ENCODE data around the gene ZNF385D.

The ZNF385D gene

GRCh38 chr3:21705769-21706168 is 45.2 kb downstream of the ZNF385D start:
- no peak for DNase-seq (ENCODE audit: extremely low spot score)
- CTCF ChIA-PET, result no interaction called here
- POLR2A ChIA-PET, result no interaction called here
- TF ChIP-seq CTCF (IDR thresholded peaks at IDR 0.05; ENCODE audit: control extremely low read depth, extremely low read depth, low read depth, missing control alignments), result no peak

- TF ChIP-seq CTCF (IDR thresholded peaks at IDR 0.05; ENCODE audit: control extremely low read depth, extremely low read depth, low read depth, missing control alignments), result no peak
- ChIA-PET CTCF (interaction anchor here (0.8 to 1.4 kb wide), 2 partner anchors 11 to 15 kb away, joined by 3 to 4 read pairs; no protein-coding TSS in a partner anchor), POLR2A (no interaction called here)
- DNase-seq (ENCODE audit: extremely low spot score), result no peak
Measured at GRCh38 chr3:21704796-21705195, 46.2 kb downstream of the ZNF385D start.

- POLR2A ChIA-PET, result no interaction called here
- CTCF ChIA-PET, result interaction anchor here (1.1 kb wide), 1 partner anchor 22 kb away, joined by 4 read pairs; no protein-coding TSS in a partner anchor
- no peak for TF ChIP-seq CTCF (IDR thresholded peaks at IDR 0.05; ENCODE audit: control extremely low read depth, extremely low read depth, low read depth, missing control alignments)
Measured at GRCh38 chr3:21703291-21703690, 47.7 kb downstream of the ZNF385D start.

GRCh38 chr3:21697707-21698106 is 53.3 kb downstream of the ZNF385D start:
- CTCF ChIA-PET, result no interaction called here
- POLR2A ChIA-PET, result no interaction called here
- no peak for TF ChIP-seq CTCF (IDR thresholded peaks at IDR 0.05; ENCODE audit: control extremely low read depth, extremely low read depth, low read depth, missing control alignments)
- DNase-seq (ENCODE audit: extremely low spot score), result no peak

More at GRCh38 chr3:21703291-21703690, 47.7 kb downstream of the ZNF385D start:
- no peak for DNase-seq (ENCODE audit: extremely low spot score)

- ChIA-PET POLR2A (no interaction called here), CTCF (no interaction called here)
- no peak for DNase-seq (ENCODE audit: extremely low spot score)
- no peak for TF ChIP-seq CTCF (IDR thresholded peaks at IDR 0.05; ENCODE audit: control extremely low read depth, extremely low read depth, low read depth, missing control alignments)
Measured at GRCh38 chr3:21694506-21694905, 56.5 kb downstream of the ZNF385D start.

GRCh38 chr3:21691036-21691435 is 60.0 kb downstream of the ZNF385D start:
- CTCF ChIA-PET, result no interaction called here
- TF ChIP-seq CTCF (IDR thresholded peaks at IDR 0.05; ENCODE audit: control extremely low read depth, extremely low read depth, low read depth, missing control alignments), result no peak
- POLR2A ChIA-PET, result no interaction called here

GRCh38 chr3:21682206-21682605 is 68.8 kb downstream of the ZNF385D start:
- POLR2A ChIA-PET, result no interaction called here
- CTCF ChIA-PET, result interaction anchor here (2.1 kb wide), 1 partner anchor 21 kb away, joined by 4 read pairs; no protein-coding TSS in a partner anchor
- TF ChIP-seq CTCF (IDR thresholded peaks at IDR 0.05; ENCODE audit: control extremely low read depth, extremely low read depth, low read depth, missing control alignments), result no peak
- no peak for DNase-seq (ENCODE audit: extremely low spot score)

More at GRCh38 chr3:21691036-21691435, 60.0 kb downstream of the ZNF385D start:
- DNase-seq (ENCODE audit: extremely low spot score), result no peak
